Activated T-cell treated with anti-CD3 and anti-CD28 coated beads for 24 hours (primary cell): ENCODE results near the gene SEZ6.

Experiments used
- DNase-seq: peaks from one replicate; pipeline ENCODE4 v3.0.0-alpha.2; 2020; ENCODE audit warnings: low read depth

The SEZ6 gene

GRCh38 chr17:28975646-28976045 lies 30.2 kb downstream of the SEZ6 start:
- DNase-seq, result no peak

GRCh38 chr17:28975031-28975430 lies 30.8 kb downstream of the SEZ6 start:
- no peak for DNase-seq

GRCh38 chr17:28974451-28974850 lies 31.4 kb downstream of the SEZ6 start:
- DNase-seq, result no peak

- no peak for DNase-seq
These were observed 32.4 kb downstream of the SEZ6 start for GRCh38 chr17:28973425-28973824.

- DNase-seq, result no peak
These were observed 33.4 kb downstream of the SEZ6 start for GRCh38 chr17:28972437-28972836.

GRCh38 chr17:28970879-28971278 lies 35.0 kb downstream of the SEZ6 start:
- no peak for DNase-seq

GRCh38 chr17:28969706-28970393 lies 36.0 kb downstream of the SEZ6 start:
- no peak for DNase-seq

GRCh38 chr17:28968914-28969295 lies 36.9 kb downstream of the SEZ6 start:
- no peak for DNase-seq

GRCh38 chr17:28968231-28968913 lies 37.5 kb downstream of the SEZ6 start:
- DNase-seq, result no peak

GRCh38 chr17:28967221-28968135 lies 38.4 kb downstream of the SEZ6 start:
- DNase-seq, result no peak

GRCh38 chr17:28963841-28964240 lies 42.0 kb downstream of the SEZ6 start:
- no peak for DNase-seq

GRCh38 chr17:28963055-28963611 lies 42.7 kb downstream of the SEZ6 start:
- no peak for DNase-seq

GRCh38 chr17:28961391-28961790 lies 44.4 kb downstream of the SEZ6 start:
- no peak for DNase-seq

- no peak for DNase-seq
These were observed 45.4 kb downstream of the SEZ6 start for GRCh38 chr17:28960256-28961061.

- no peak for DNase-seq
These were observed 46.4 kb downstream of the SEZ6 start for GRCh38 chr17:28959471-28959871.

GRCh38 chr17:28958820-28959455 lies 46.9 kb downstream of the SEZ6 start:
- no peak for DNase-seq

GRCh38 chr17:28957992-28958355 lies 47.9 kb downstream of the SEZ6 start:
- no peak for DNase-seq

GRCh38 chr17:28957277-28957991 lies 48.4 kb downstream of the SEZ6 start:
- DNase-seq, result no peak

- no peak for DNase-seq
These were observed 49.0 kb downstream of the SEZ6 start for GRCh38 chr17:28956861-28957260.

GRCh38 chr17:28956112-28956511 lies 49.7 kb downstream of the SEZ6 start:
- DNase-seq, result no peak

GRCh38 chr17:28955408-28955807 lies 50.4 kb downstream of the SEZ6 start:
- DNase-seq, result no peak
